HepG2 (cell line): ENCODE measurements around the gene BCAP29. TPM values are rescaled to one million over a fixed set of nuclear protein-coding genes. Genes with fewer than 3 reads are reported as not detected.

Experiments used
- ATAC-seq: fragments of 200-7000 bp; cut with Tn5 transposase; 3 replicates; pipeline ENCODE4 v1.9.1; 2020; ENCODE audit warnings: mild to moderate bottlenecking, moderate library complexity
- BruUV-seq: library from RNA; stranded (reverse); fragments of 400-500 nt; replicated peaks from 2 replicates; lab custom pipeline; 2021; lab: Mats Ljungman, UMichigan
- CTCF ChIA-PET: fragments of 300-600 bp; formaldehyde crosslinking; extraction: SDS; loops from one replicate; lab custom pipeline; 2021; ENCODE audit warnings: low total read pairs, inconsistent platforms, low intra/inter-chr PET ratio; lab: Yijun Ruan, JAX
- POLR2A ChIA-PET: fragments of 350-600 bp; sonication (Branson Sonifier 250); formaldehyde crosslinking; loops from one replicate; lab custom pipeline; 2020; ENCODE audit warnings: antibody characterized with exemption, inconsistent platforms; lab: Yijun Ruan, JAX
- DNase-seq: peaks from one replicate; pipeline ENCODE4 v3.0.0-alpha.2; 2015; ENCODE audit warnings: low spot score
- FAIRE-seq: peaks from 3 replicates; lab custom pipeline; 2011; peaks lifted over from hg19 to GRCh38; lab: Jason Lieb, UNC
- H2AFZ ChIP-seq: one replicate; pipeline ENCODE4 v1.6.1; 2011; ENCODE audit warnings: low read length, inconsistent platforms
- H3K27ac ChIP-seq: fragments of 300-600 bp; 3 replicates; pipeline ENCODE4 v1.8.0; 2011; ENCODE audit warnings: mixed run types, mild to moderate bottlenecking, mixed read lengths, low read length, inconsistent platforms; ENCODE audit not compliant: insufficient read depth; ENCODE audit errors: extremely low read length
- H3K27me3 ChIP-seq, 2 experiments: fragments of 200-600 bp in 1 of 2; 2 replicates in 1 of 2; 3 replicates in 1 of 2; pipeline versions ENCODE4 v1.6.0 to v1.8.0; 2011; ENCODE audit warnings: low read length in 2 of 2, mild to moderate bottlenecking in 2 of 2, moderate library complexity in 2 of 2, inconsistent platforms in 1 of 2; ENCODE audit not compliant: insufficient read depth in 2 of 2, control insufficient read depth in 1 of 2
- H3K36me3 ChIP-seq, 2 experiments: fragments of 200-600 bp in 1 of 2; replicated peaks in 1 of 2; 2 replicates in 1 of 2; 3 replicates in 1 of 2; pipeline versions ENCODE4 v1.5.1 to v1.8.0; 2011; ENCODE audit warnings: low read length in 2 of 2, inconsistent platforms in 1 of 2; ENCODE audit not compliant: insufficient read depth in 2 of 2, control insufficient read depth in 1 of 2
- H3K4me1 ChIP-seq: 2 replicates; pipeline ENCODE4 v1.5.1; 2012; ENCODE audit warnings: low read length, inconsistent platforms; ENCODE audit not compliant: insufficient read depth
- H3K4me2 ChIP-seq: 2 replicates; pipeline ENCODE4 v1.6.0; 2011; ENCODE audit warnings: low read depth, low read length, inconsistent platforms
- H3K4me3 ChIP-seq, 3 experiments: fragments of 200-600 bp in 1 of 3; sonication (generic), shearing (Covaris generic) in 1 of 3; replicated peaks in 1 of 3; 2 replicates each; pipeline ENCODE4 v1.5.1; 2011 to 2016; ENCODE audit warnings: low read length in 3 of 3, inconsistent platforms in 2 of 3, low read depth in 2 of 3, mild to moderate bottlenecking in 2 of 3, control low read depth in 1 of 3, mixed read lengths in 1 of 3; ENCODE audit not compliant: insufficient read depth in 1 of 3
- H3K79me2 ChIP-seq: one replicate; pipeline ENCODE4 v1.6.1; 2011; ENCODE audit warnings: low read length, inconsistent platforms; ENCODE audit not compliant: insufficient read depth
- H3K9ac ChIP-seq: 2 replicates; pipeline ENCODE4 v1.6.0; 2011; ENCODE audit warnings: mild to moderate bottlenecking, low read depth, low read length, inconsistent platforms; ENCODE audit not compliant: insufficient read depth
- H3K9me3 ChIP-seq: 2 replicates; pipeline ENCODE4 v1.5.1; 2012; ENCODE audit warnings: mild to moderate bottlenecking, low read length
- H4K20me1 ChIP-seq: 2 replicates; pipeline ENCODE4 v1.6.0; 2011; ENCODE audit warnings: inconsistent platforms, mild to moderate bottlenecking, low read length, moderate library complexity; ENCODE audit not compliant: insufficient read depth
- AGO2 ChIP-seq: fragments of 200-400 bp; formaldehyde crosslinking; optimal IDR thresholded peaks from 2 replicates; pipeline ENCODE3; 2017; ENCODE audit warnings: mild to moderate bottlenecking, low read depth, low read length, moderate library complexity
- ATRX ChIP-seq: sonication (generic); formaldehyde crosslinking; IDR thresholded peaks from 2 replicates; pipeline ENCODE4 v1.4.0; 2020; ENCODE audit warnings: missing genetic modification reagents, borderline replicate concordance
- FOSL2 ChIP-seq: sonication (generic); formaldehyde crosslinking; IDR thresholded peaks from 2 replicates; pipeline ENCODE4 v1.4.0; 2020; ENCODE audit warnings: missing genetic modification reagents
- FOXP4 ChIP-seq: sonication (generic); formaldehyde crosslinking; IDR thresholded peaks from 2 replicates; pipeline ENCODE4 v1.4.0; 2020; ENCODE audit warnings: missing genetic modification reagents
- HNRNPL ChIP-seq: fragments of 200-400 bp; formaldehyde crosslinking; IDR thresholded peaks from 2 replicates; pipeline ENCODE4 v1.6.1; 2017; ENCODE audit warnings: mild to moderate bottlenecking, low read depth, low read length
- NCOA5 ChIP-seq: sonication (generic); formaldehyde crosslinking; IDR thresholded peaks from 2 replicates; pipeline ENCODE4 v1.4.0; 2020; ENCODE audit warnings: missing genetic modification reagents
- SATB2 ChIP-seq: sonication (generic); formaldehyde crosslinking; IDR thresholded peaks from 2 replicates; pipeline ENCODE4 v1.5.0; 2020; ENCODE audit warnings: missing genetic modification reagents
- SNRNP70 ChIP-seq: fragments of 200-400 bp; formaldehyde crosslinking; IDR thresholded peaks from 2 replicates; pipeline ENCODE4 v1.6.1; 2017; ENCODE audit warnings: mild to moderate bottlenecking, low read depth, low read length, moderate library complexity
- ZNF850 ChIP-seq: sonication (generic); formaldehyde crosslinking; conservative IDR thresholded peaks from 2 replicates; pipeline ENCODE4 v1.9.0; 2021; ENCODE audit warnings: mild to moderate bottlenecking, missing genetic modification reagents
- WGBS: methylation state at CpG from one replicate; pipeline ENCODE4 v1.1.6; 2017; ENCODE audit warnings: low lambda C conversion rate; 5-methylcytosine and 5-hydroxymethylcytosine counted together
- in situ Hi-C: cut with HindIII; loops from 2 replicates; pipeline ENCODE4 v1.10.0; 2017; ENCODE audit warnings: low pct_unique_long_range_greater_than_20kb; ENCODE audit not compliant: extremely low pct_ligation_motif_present
- intact Hi-C: fragments of 100-400 bp; cut with micrococcal nuclease; formaldehyde crosslinking; loops from one replicate; pipeline ENCODE4 v1.10.0; 2022; ENCODE audit not compliant: unreplicated experiment
- polyA plus RNA-seq, 8 experiments: library from polyadenylated mRNA; depleted of rRNA in 3 of 8; stranded (reverse) in 7 of 8; unstranded in 1 of 8; fragments of >200 nt; fragmentation: Illumina TruSeq in 4 of 8; extraction: Trizol in 4 of 8; gene quantifications; 2 replicates each; pipeline versions ENCODE4 v1.2.1 to v1.2.3, GENCODE V29; 2011 to 2016; ENCODE audit warnings: low read depth in 4 of 8, missing spikeins in 1 of 8, mixed read lengths in 1 of 8; ENCODE audit not compliant: insufficient read depth in 1 of 8
- total RNA-seq, 5 experiments: library from RNA; depleted of rRNA; stranded (reverse); fragments of >200 nt; fragmentation: Illumina TruSeq; extraction: Trizol; gene quantifications; 2 replicates each; pipeline ENCODE4 v1.2.3, GENCODE V29; 2016; ENCODE audit warnings: low read depth in 1 of 5
- TF ChIP-seq, protein P1 (sequence below): IDR thresholded peaks from 2 replicates; pipeline ENCODE4 v1.6.1; 2012; ENCODE audit warnings: low read depth, low read length, improper control_type of control experiment

The BCAP29 gene
- total and polyA plus RNA-seq, 2 of the 13 experiments (the other 11 are each of a cell fraction or from before 2014, with no cell fraction given) = 15.3 to 35.6 TPM

DNA sequence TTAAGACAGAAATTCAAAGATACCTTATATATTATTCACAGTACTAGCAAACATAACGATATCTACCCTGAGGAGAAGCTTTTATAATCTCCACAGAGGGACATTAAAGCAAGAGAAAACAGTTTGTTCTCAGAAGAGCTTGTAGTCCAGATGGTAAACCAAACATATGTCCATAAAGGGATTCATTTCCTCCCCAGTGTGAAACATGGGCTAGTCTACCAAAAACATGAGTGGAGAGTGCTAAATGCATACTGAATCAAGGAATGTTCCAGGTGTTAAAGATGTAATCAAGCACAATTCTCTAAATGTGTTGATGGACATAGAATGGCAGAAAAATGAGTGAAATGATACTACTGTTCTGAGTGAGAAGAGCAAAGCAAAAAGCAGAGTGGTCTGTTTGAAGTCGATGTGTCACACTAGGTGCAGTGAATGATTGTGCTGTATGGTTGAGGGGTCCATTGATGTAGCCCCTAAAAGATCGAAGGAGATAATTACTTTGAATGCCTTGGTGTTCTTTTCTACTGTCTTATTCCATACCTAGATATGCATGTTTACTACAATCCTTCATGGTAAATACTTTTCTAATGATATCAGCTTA lies 25.3 kb downstream of the BCAP29 start (continued):
- TF ChIP-seq, protein P1, sequence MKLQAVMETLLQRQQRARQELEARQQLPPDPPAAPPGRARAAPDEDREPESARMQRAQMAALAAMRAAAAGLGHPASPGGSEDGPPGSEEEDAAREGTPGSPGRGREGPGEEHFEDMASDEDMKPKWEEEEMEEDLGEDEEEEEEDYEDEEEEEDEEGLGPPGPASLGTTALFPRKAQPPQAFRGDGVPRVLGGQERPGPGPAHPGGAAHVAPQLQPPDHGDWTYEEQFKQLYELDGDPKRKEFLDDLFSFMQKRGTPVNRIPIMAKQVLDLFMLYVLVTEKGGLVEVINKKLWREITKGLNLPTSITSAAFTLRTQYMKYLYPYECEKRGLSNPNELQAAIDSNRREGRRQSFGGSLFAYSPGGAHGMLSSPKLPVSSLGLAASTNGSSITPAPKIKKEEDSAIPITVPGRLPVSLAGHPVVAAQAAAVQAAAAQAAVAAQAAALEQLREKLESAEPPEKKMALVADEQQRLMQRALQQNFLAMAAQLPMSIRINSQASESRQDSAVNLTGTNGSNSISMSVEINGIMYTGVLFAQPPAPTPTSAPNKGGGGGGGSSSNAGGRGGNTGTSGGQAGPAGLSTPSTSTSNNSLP = no peak
- TF ChIP-seq NCOA5 (CRISPR knock-in tag) (no peak), SATB2 (no peak), ZNF850 (no peak), AGO2 (no peak), FOXP4 (no peak), FOSL2 (CRISPR knock-in tag) (no peak), HNRNPL (no peak)

GRCh38 chr7:107606303-107606702 lies 26.3 kb downstream of the BCAP29 start:
- Histone ChIP-seq H3K4me2 (no peak overlapping the region), H2AFZ (no peak overlapping the region), H3K27ac (no peak overlapping the region), H3K9ac (no peak overlapping the region), H3K4me1 (peaks cover 11% of the 10 kb centered on the region; the same call in 1 of the 2 replicates), H3K4me3 (no peak overlapping the region), H3K9me3 (no peaks in the 10 kb centered on the region), H3K36me3 (no peaks in the 10 kb centered on the region), H3K27me3 (no peaks in the 10 kb centered on the region), H4K20me1 (no peaks in the 10 kb centered on the region), H3K79me2 (no peaks in the 10 kb centered on the region)
- no TSS peak for BruUV-seq
- CTCF ChIA-PET = no interaction called here
- no peak for TF ChIP-seq SNRNP70
- no peak for TF ChIP-seq ATRX (CRISPR knock-in tag)
- WGBS = 86% methylated on average over 1 of the region's 1 CpG
- no peak for ATAC-seq
- no peak for FAIRE-seq
- intact Hi-C loops = no loop called here
- in situ Hi-C loops = no loop called here
- DNase-seq = no peak
- POLR2A ChIA-PET = no interaction called here
